Muscle of leg (tissue), 11 donors: Measurements from ENCODE around the gene AUTS2. TPM values are rescaled to one million over a fixed set of nuclear protein-coding genes. Genes with fewer than 3 reads are reported as not detected.

Source experiments
- DNase-seq: peaks from one replicate; pipeline ENCODE4 v3.0.0; 2013
- H3K27ac ChIP-seq: one replicate; pipeline ENCODE4 v1.5.1; 2013; ENCODE audit warnings: mild to moderate bottlenecking, low read length, control low read depth
- H3K27me3 ChIP-seq: one replicate; pipeline ENCODE4 v1.6.1; 2013; ENCODE audit warnings: low read length; ENCODE audit not compliant: control insufficient read depth, insufficient read depth
- H3K36me3 ChIP-seq: one replicate; pipeline ENCODE4 v1.6.1; 2013; ENCODE audit warnings: low read length; ENCODE audit not compliant: control insufficient read depth, insufficient read depth
- H3K4me1 ChIP-seq: one replicate; pipeline ENCODE4 v1.6.1; 2013; ENCODE audit warnings: low read length; ENCODE audit not compliant: control insufficient read depth, insufficient read depth
- H3K4me3 ChIP-seq: one replicate; pipeline ENCODE4 v1.5.1; 2013; ENCODE audit warnings: low read length, control low read depth
- H3K9me3 ChIP-seq: replicated peaks from 2 replicates; pipeline ENCODE4 v1.6.1; 2013; ENCODE audit warnings: low read depth, low read length; ENCODE audit not compliant: control insufficient read depth
- WGBS: methylation state at CpG from one replicate; pipeline ENCODE4 v1.1.5; 2013; ENCODE audit warnings: missing lambda C conversion rate; ENCODE audit not compliant: insufficient coverage; 5-methylcytosine and 5-hydroxymethylcytosine counted together
- polyA plus RNA-seq, 8 donors: library from polyadenylated mRNA; unstranded; fragments of 120-200 nt; gene quantifications; one replicate each; pipeline versions ENCODE4 v1.2.1 to v1.2.3, GENCODE V29; 2013; ENCODE audit warnings: inconsistent platforms in 1 of 8, low replicate concordance in 1 of 8; ENCODE audit not compliant: insufficient read length in 8 of 8, insufficient read depth in 1 of 8
- total RNA-seq: library from RNA; stranded (reverse); fragments of 120-200 nt; gene quantifications from one replicate; pipeline ENCODE4 v1.2.4, GENCODE V29; 2013

The AUTS2 gene
- total and polyA plus RNA-seq, 9 donors, result 28.6 to 92.3 (median 58.8) TPM

GRCh38 chr7:69609541-69610373 is 11.5 kb downstream of the AUTS2 start:
- H3K4me3 ChIP-seq, result no peak overlapping the region
- H3K4me1 ChIP-seq, result peaks cover 12% of the 10 kb centered on the region
- no CpG with 5 or more reads among the region's 5 CpGs for WGBS
- H3K9me3 ChIP-seq, result no peaks in the 10 kb centered on the region
- no peaks in the 10 kb centered on the region for H3K36me3 ChIP-seq
- no peaks in the 10 kb centered on the region for H3K27me3 ChIP-seq
- H3K27ac ChIP-seq, result no peak overlapping the region
- no peak for DNase-seq

- H3K27ac ChIP-seq, result no peak overlapping the region
- no peaks in the 10 kb centered on the region for H3K36me3 ChIP-seq
- 20% methylated on average over 1 of the region's 8 CpGs for WGBS
- no peaks in the 10 kb centered on the region for H3K9me3 ChIP-seq
- H3K4me3 ChIP-seq, result no peak overlapping the region
- no peak for DNase-seq
- H3K27me3 ChIP-seq, result no peaks in the 10 kb centered on the region
- peaks cover 8% of the 10 kb centered on the region for H3K4me1 ChIP-seq
These were observed 12.3 kb downstream of the AUTS2 start for GRCh38 chr7:69610374-69611084.

GRCh38 chr7:69612981-69613380 is 14.7 kb downstream of the AUTS2 start:
- Histone ChIP-seq H3K4me1 (peaks cover 6% of the 10 kb centered on the region), H3K4me3 (no peak overlapping the region), H3K27ac (no peak overlapping the region), H3K36me3 (no peaks in the 10 kb centered on the region), H3K27me3 (no peaks in the 10 kb centered on the region), H3K9me3 (no peaks in the 10 kb centered on the region)
- no peak for DNase-seq
- no CpG with 5 or more reads among the region's 3 CpGs for WGBS

- no peaks in the 10 kb centered on the region for H3K36me3 ChIP-seq
- H3K4me3 ChIP-seq, result no peak overlapping the region
- no peaks in the 10 kb centered on the region for H3K9me3 ChIP-seq
- H3K4me1 ChIP-seq, result peaks cover 5% of the 10 kb centered on the region
- no peaks in the 10 kb centered on the region for H3K27me3 ChIP-seq
- DNase-seq, result no peak
- no peak overlapping the region for H3K27ac ChIP-seq
- no CpG with 5 or more reads among the region's 2 CpGs for WGBS
These were observed 15.6 kb downstream of the AUTS2 start for GRCh38 chr7:69613846-69614245.

GRCh38 chr7:69615685-69616084 is 17.4 kb downstream of the AUTS2 start:
- peaks cover 8% of the 10 kb centered on the region for H3K4me1 ChIP-seq
- no peak overlapping the region for H3K27ac ChIP-seq
- no peaks in the 10 kb centered on the region for H3K9me3 ChIP-seq
- H3K36me3 ChIP-seq, result no peaks in the 10 kb centered on the region
- no peak for DNase-seq
- no peak overlapping the region for H3K4me3 ChIP-seq
- 57% methylated on average over 2 of the region's 2 CpGs for WGBS
- H3K27me3 ChIP-seq, result no peaks in the 10 kb centered on the region

- 86% methylated on average over 3 of the region's 5 CpGs for WGBS
- Histone ChIP-seq H3K9me3 (no peaks in the 10 kb centered on the region), H3K4me3 (no peak overlapping the region), H3K36me3 (no peaks in the 10 kb centered on the region), H3K4me1 (peaks cover 5% of the 10 kb centered on the region), H3K27ac (no peak overlapping the region), H3K27me3 (no peaks in the 10 kb centered on the region)
- DNase-seq, result no peak
These were observed 19.1 kb downstream of the AUTS2 start for GRCh38 chr7:69617364-69617763.

GRCh38 chr7:69619054-69619453 is 20.8 kb downstream of the AUTS2 start:
- Histone ChIP-seq H3K36me3 (no peaks in the 10 kb centered on the region), H3K9me3 (no peaks in the 10 kb centered on the region), H3K4me3 (no peak overlapping the region), H3K27ac (no peak overlapping the region), H3K27me3 (no peaks in the 10 kb centered on the region), H3K4me1 (peaks cover 7% of the 10 kb centered on the region)
- WGBS, result no CpG with 5 or more reads among the region's 1 CpG
- no peak for DNase-seq

- no peaks in the 10 kb centered on the region for H3K27me3 ChIP-seq
- DNase-seq, result no peak
- H3K9me3 ChIP-seq, result no peaks in the 10 kb centered on the region
- no peaks in the 10 kb centered on the region for H3K36me3 ChIP-seq
- peaks cover 7% of the 10 kb centered on the region for H3K4me1 ChIP-seq
- WGBS, result 100% methylated on average over 1 of the region's 2 CpGs
- no peak overlapping the region for H3K27ac ChIP-seq
- H3K4me3 ChIP-seq, result no peak overlapping the region
These were observed 21.4 kb downstream of the AUTS2 start for GRCh38 chr7:69619635-69620034.

GRCh38 chr7:69620063-69620462 is 21.8 kb downstream of the AUTS2 start:
- Histone ChIP-seq H3K4me3 (no peak overlapping the region), H3K27me3 (no peaks in the 10 kb centered on the region), H3K27ac (no peak overlapping the region), H3K9me3 (no peaks in the 10 kb centered on the region), H3K4me1 (peaks cover 9% of the 10 kb centered on the region), H3K36me3 (no peaks in the 10 kb centered on the region)
- 20% methylated on average over 1 of the region's 4 CpGs for whole genome bisulfite sequencing
- DNase-seq, result no peak

GRCh38 chr7:69620650-69621049 is 22.4 kb downstream of the AUTS2 start:
- Histone ChIP-seq H3K27me3 (no peaks in the 10 kb centered on the region), H3K9me3 (no peaks in the 10 kb centered on the region), H3K4me3 (no peak overlapping the region), H3K36me3 (no peaks in the 10 kb centered on the region), H3K4me1 (peaks cover 10% of the 10 kb centered on the region), H3K27ac (no peak overlapping the region)
- no CpG with 5 or more reads among the region's 2 CpGs for WGBS
- DNase-seq, result no peak
